Thyroid gland (tissue), 4 donors: ENCODE measurements around the gene DUSP19. TPM values are rescaled to one million over a fixed set of nuclear protein-coding genes. Genes with fewer than 3 reads are reported as not detected.

Source experiments
- DNase-seq, 2 donors: peaks; one replicate each; pipeline ENCODE4 v3.0.0-alpha.2; 2019
- H3K27ac ChIP-seq, 3 donors: fragments of 200-600 bp; sonication (generic); 1 replicate in 2 of 3; 2 replicates in 1 of 3; pipeline ENCODE4 v1.5.1; 2016 to 2019; ENCODE audit warnings: mild to moderate bottlenecking in 1 of 3, moderate library complexity in 1 of 3
- H3K27me3 ChIP-seq: fragments of 200-600 bp; sonication (generic); one replicate; pipeline ENCODE4 v1.5.1; 2019
- H3K36me3 ChIP-seq, 2 donors: fragments of 200-600 bp; sonication (generic); one replicate each; pipeline ENCODE4 v1.5.1; 2016 to 2019
- H3K4me1 ChIP-seq, 2 donors: fragments of 200-600 bp; sonication (generic); one replicate each; pipeline ENCODE4 v1.5.1; 2017 to 2019
- H3K4me3 ChIP-seq, 3 donors: fragments of 200-600 bp; sonication (generic); replicated peaks in 1 of 3; 1 replicate in 2 of 3; 2 replicates in 1 of 3; pipeline ENCODE4 v1.5.1; 2016; ENCODE audit warnings: mild to moderate bottlenecking in 1 of 3
- H3K9me3 ChIP-seq: fragments of 200-600 bp; sonication (generic); one replicate; pipeline ENCODE4 v1.5.1; 2017
- POLR2A ChIP-seq, 2 donors: fragments of 450-650 bp; IDR thresholded peaks; one replicate each; pipeline ENCODE4 v1.6.1; 2017; ENCODE audit warnings: antibody characterized with exemption in 2 of 2, mild to moderate bottlenecking in 2 of 2, moderate library complexity in 1 of 2
- WGBS, 2 donors: methylation state at CpG; one replicate each; pipeline ENCODE4 v1.1.5; 2017; 5-methylcytosine and 5-hydroxymethylcytosine counted together
- intact Hi-C: fragments of 100-400 bp; cut with DNase I; formaldehyde crosslinking; loops from one replicate; pipeline ENCODE4 v1.15.1; 2023
- total RNA-seq, 4 donors: library from RNA; depleted of rRNA; stranded (reverse); fragments of >200 nt; gene quantifications; one replicate each; pipeline ENCODE4 v1.2.3, GENCODE V29; 2016
- TF ChIP-seq, protein P1 (sequence below), 6 experiments: fragments of 200-600 bp in 3 of 6; fragments of 450-650 bp in 3 of 6; sonication (generic) in 3 of 6; IDR thresholded peaks; one replicate each; pipeline ENCODE4 v1.5.1; 2016 to 2019; ENCODE audit warnings: antibody characterized with exemption in 6 of 6, mild to moderate bottlenecking in 2 of 6, inconsistent platforms in 1 of 6, moderate library complexity in 1 of 6

The DUSP19 gene
- total RNA-seq, 4 donors from 2014 or later = 3.2 to 5.9 (median 3.7) TPM

DNA sequence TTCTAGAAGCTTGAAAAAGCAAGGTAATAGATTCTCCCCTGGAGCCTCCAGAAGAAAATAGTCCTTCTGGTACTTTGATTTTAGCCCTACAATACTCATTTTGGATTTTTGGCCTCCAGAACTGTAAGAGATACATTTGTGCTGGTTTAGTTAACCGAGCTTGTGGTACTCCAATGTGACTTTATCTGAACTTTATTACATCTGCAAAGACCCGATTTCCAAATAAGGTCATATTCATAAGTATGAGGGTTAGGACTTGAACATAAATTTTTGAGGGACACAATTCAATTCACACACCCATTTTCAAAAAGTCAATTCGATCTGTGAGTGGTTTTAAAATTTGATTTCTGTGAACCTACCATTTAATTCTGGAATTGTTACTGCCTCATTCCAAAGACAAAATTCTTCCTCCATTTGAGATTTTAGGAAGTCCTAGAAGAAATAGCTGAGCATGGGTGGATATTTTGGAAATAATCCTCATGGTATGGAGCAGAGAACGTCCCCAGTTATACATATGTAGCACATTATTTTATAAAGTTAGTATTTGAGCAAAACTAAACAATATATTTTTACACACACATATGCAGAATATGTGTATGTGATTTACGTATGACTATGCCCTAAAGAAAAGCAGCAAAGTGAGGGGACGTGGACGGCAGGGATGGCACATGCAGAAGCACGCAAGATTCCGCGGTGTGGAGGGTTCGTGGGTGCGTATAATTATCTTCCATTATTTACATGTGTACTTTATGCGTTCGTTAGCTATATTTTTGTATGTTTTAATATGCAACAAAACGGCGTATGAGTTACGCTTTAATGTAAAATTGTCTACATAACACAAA, 44.8 kb downstream of the DUSP19 start:
- DNase-seq = peak; percentile 1 to 12
- H3K4me3 ChIP-seq = peak overlapping the region; percentile 41 to 86 (median 62)
- H3K36me3 ChIP-seq = no peaks in the 10 kb centered on the region
- no peaks in the 10 kb centered on the region for H3K27me3 ChIP-seq
- 27 to 28% methylated on average over 17 of the region's 17 CpGs for WGBS, 2 donors
- peaks cover 0 to 6% of the 10 kb centered on the region in 2 donors for H3K4me1 ChIP-seq
- intact Hi-C loops = loop anchor here (5.0 kb wide), 1 partner anchor 46 kb away; the partner anchor contains the start of gene DUSP19
- no peaks in the 10 kb centered on the region for H3K9me3 ChIP-seq
- peak overlapping the region; percentile 20 to 78 (median 77) for H3K27ac ChIP-seq
- TF ChIP-seq, protein P1, sequence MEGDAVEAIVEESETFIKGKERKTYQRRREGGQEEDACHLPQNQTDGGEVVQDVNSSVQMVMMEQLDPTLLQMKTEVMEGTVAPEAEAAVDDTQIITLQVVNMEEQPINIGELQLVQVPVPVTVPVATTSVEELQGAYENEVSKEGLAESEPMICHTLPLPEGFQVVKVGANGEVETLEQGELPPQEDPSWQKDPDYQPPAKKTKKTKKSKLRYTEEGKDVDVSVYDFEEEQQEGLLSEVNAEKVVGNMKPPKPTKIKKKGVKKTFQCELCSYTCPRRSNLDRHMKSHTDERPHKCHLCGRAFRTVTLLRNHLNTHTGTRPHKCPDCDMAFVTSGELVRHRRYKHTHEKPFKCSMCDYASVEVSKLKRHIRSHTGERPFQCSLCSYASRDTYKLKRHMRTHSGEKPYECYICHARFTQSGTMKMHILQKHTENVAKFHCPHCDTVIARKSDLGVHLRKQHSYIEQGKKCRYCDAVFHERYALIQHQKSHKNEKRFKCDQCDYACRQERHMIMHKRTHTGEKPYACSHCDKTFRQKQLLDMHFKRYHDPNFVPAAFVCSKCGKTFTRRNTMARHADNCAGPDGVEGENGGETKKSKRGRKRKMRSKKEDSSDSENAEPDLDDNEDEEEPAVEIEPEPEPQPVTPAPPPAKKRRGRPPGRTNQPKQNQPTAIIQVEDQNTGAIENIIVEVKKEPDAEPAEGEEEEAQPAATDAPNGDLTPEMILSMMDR (IDR thresholded peaks at IDR 0.05) = no peak
- TF ChIP-seq POLR2A (IDR thresholded peaks at IDR 0.05) = no peak

DNA sequence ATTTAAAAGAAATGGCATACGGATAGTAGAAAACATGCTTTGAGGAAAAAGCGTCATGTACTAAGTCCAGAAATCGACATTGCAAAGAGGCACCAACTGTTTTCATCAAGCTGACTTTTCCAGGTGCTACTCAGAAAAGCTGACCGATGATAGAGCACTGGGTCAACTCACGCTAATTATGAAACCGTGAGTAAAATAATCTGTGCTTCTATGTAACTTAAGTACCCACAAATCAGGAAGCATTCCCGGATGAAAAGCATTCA, 45.3 kb downstream of the DUSP19 start:
- DNase-seq = no peak
- intact Hi-C loops = loop anchor here (5.0 kb wide), 1 partner anchor 47 kb away; the partner anchor contains the start of gene DUSP19
- 0% methylated on average over 7 of the region's 7 CpGs for WGBS, 2 donors

DNA sequence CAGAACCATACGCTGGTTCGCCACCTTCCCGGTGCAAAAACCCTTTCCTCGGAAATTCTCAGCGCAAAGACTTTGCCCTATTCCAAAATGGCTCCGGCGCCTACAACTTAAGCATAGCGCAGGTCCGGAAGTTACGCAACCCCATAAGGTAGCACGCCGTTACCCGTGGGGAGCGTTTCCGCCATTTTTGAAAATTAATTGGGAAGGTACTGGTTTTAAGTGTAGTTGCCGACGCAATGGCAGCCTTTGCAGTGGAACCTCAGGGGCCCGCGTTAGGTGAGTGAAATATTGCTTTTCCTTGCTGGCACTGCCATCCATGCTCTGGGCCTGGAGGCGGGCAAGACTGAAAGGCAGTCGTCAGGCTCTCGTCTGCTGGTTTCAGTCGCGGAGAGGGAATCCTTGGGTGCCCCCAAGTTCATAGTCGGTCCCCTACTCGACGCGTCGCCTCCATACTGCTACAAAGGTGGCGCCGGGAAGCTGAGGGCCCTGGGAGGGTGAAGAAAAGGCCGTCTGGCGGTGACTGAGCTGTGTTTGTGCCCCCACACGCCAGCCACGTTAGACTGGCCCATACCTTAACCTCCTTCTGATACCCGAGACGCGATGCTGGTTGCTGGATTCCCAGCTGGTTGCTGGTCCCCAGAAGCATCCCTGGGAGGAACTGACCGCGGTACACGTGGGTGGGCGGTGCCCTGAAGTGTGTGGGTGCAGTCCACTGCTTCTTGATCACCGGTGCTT, 45.8 kb downstream of the DUSP19 start, which contains the start of gene NUP35:
Gene NUP35, plus strand, starts transcription at position 222 of the 735 bp plus-strand sequence. Its CDS starts 15 bp downstream, at position 237.
- intact Hi-C loops = loop anchor here (5.0 kb wide), 1 partner anchor 47 kb away; the partner anchor contains the start of gene DUSP19
- peak within 1 kb of the TSS; percentile 20 to 78 (median 77) for H3K27ac ChIP-seq
- peak; percentile 85 to 86 for DNase-seq
- no peaks in the 10 kb centered on the region for H3K9me3 ChIP-seq
- WGBS, 2 donors = 0 to 1% methylated on average over 19 to 42 of the region's 43 CpGs
- TF ChIP-seq POLR2A (IDR thresholded peaks at IDR 0.05) = peak in 1 of 2 donors; percentile 55
- TF ChIP-seq, protein P1 (IDR thresholded peaks at IDR 0.05) = no peak
- H3K4me3 ChIP-seq = peak within 1 kb of the TSS; percentile 41 to 86 (median 62)
- H3K4me1 ChIP-seq = peaks cover 0 to 6% of the 10 kb centered on the region in 2 donors
- H3K27me3 ChIP-seq = no peaks in the 10 kb centered on the region
- H3K36me3 ChIP-seq = no peaks in the 10 kb centered on the region

More for the DNA sequence above, 45.3 kb downstream of the DUSP19 start:
- TF ChIP-seq POLR2A (IDR thresholded peaks at IDR 0.05) = no peak
- TF ChIP-seq, protein P1 (IDR thresholded peaks at IDR 0.05) = no peak
- peak overlapping the region; percentile 41 to 86 (median 62) for H3K4me3 ChIP-seq
- no peaks in the 10 kb centered on the region for H3K9me3 ChIP-seq
- H3K36me3 ChIP-seq = no peaks in the 10 kb centered on the region
- peak overlapping the region; percentile 20 to 78 (median 77) for H3K27ac ChIP-seq
- no peaks in the 10 kb centered on the region for H3K27me3 ChIP-seq
- H3K4me1 ChIP-seq = peaks cover 0 to 6% of the 10 kb centered on the region in 2 donors

DNA sequence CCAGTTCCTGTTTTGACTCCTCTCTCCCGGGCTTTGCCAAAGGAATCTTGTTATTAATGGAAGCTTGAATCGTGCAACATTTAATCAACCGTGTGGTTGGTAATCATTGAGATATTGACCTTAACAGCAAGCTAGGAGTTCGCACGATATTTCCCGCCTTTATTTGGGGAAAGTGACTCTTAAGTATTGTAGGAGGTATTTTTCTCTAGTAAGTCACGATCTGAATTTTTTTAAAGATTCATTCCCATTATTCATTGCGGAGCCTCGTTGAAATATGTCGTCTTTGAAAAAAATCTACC, 46.4 kb downstream of the DUSP19 start:
- intact Hi-C loops = loop anchor here (5.0 kb wide), 1 partner anchor 48 kb away; the partner anchor contains the start of gene DUSP19
- Histone ChIP-seq H3K4me1 (peaks cover 0 to 6% of the 10 kb centered on the region in 2 donors), H3K27me3 (no peaks in the 10 kb centered on the region), H3K4me3 (peak overlapping the region; percentile 41 to 86 (median 62)), H3K36me3 (no peaks in the 10 kb centered on the region), H3K27ac (peak overlapping the region in 2 of 3 donors; percentile 77 to 78), H3K9me3 (no peaks in the 10 kb centered on the region)
- no peak for TF ChIP-seq POLR2A (IDR thresholded peaks at IDR 0.05)
- TF ChIP-seq, protein P1 (IDR thresholded peaks at IDR 0.05) = no peak
- DNase-seq = no peak
- WGBS, 2 donors = 0 to 1% methylated on average over 10 of the region's 10 CpGs
